ENCODE results near the gene PFN1.

PFN1 gene

DNA sequence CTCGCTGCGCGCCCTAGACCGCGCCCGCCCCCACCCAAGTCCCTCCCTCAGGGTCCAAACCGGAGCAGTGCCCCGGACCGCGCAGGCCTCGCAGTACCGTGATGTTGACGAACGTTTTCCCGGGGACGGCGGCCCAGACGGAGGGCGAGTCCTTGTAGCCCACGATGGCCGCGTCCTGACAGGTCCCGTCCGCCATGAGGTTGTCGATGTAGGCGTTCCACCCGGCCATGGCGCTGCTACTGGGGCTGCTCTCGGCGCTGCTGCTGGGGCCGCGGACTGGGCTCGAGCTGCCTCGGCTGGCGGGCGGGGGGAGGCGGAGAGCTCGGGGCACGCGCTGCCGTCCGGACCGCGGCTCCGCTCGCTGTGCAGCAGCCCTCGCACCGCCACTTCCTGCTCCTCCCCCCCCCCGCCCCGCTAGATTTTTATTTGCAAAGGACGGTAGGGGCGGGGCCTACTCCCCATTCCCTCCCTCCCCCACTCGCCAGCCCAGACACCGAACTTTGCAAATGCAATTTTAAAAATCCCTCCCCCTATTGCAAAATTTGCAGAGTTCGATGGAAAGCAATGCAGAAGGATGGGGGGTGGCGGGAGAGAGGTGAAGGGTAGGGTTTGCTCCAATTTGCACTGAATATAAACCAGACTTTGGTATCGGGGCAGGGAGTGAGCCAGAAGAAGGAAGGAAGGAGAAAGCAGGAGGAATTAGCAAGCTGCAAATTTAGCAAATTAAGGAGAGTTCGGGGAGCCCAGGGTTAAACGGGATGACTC, at the start of gene PFN1:
Gene PFN1 (minus strand): TSS at position 365 of the 765 bp plus-strand sequence. CDS start 136 bp downstream, at position 229.
- peak; percentile 86 to 92 (median 87) for DNase-seq (ENCODE audit: low read depth in 3 of 3)

DNA sequence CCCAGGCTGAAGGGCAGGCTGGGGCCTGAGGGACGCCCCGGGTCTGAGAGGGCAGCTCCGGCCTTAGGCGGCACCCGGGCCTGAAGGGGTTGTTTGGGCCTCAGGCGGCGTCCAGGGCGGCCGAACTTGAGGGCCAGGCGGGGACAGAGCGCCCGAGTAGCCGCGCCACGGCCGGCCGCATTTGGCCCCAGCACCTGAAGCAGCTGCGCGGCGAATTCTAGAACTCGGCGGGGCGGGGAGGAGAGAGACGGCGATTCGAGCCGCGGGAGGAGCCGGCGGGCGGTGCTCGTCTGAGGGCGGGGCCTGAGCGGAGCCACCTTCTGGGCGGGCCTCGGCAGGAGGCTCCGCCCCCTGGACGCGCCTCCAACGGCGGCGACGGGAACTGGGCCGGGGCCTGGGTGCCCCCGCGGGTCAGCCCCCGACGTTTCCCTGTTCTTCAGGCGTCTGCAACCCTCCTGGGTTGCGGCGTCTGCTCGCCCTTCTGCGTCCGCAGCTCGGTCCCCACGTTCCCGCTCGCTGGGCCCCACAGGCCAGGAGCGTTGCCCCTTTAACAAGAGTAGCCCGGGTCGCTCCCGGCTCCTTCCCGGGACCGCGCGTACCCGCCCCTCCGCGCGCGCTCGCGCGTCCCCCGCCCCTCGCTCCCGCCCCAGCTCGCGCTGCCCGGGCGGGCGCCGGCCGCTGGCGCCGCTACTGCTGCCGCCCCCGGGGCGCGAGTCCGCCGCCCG, 49.1 kb upstream of the PFN1 start, which contains the start of the genes INCA1 and KIF1C:
Gene INCA1 (minus strand): TSS at position 221 of the 725 bp plus-strand sequence. CDS start 3,085 bp downstream, outside the sequence.
Gene KIF1C (plus strand): TSS at position 649 of the 725 bp plus-strand sequence. CDS start 2,297 bp downstream, outside the sequence.
- peak; percentile 72 to 87 (median 78) for DNase-seq (ENCODE audit: low read depth in 3 of 3)

DNA sequence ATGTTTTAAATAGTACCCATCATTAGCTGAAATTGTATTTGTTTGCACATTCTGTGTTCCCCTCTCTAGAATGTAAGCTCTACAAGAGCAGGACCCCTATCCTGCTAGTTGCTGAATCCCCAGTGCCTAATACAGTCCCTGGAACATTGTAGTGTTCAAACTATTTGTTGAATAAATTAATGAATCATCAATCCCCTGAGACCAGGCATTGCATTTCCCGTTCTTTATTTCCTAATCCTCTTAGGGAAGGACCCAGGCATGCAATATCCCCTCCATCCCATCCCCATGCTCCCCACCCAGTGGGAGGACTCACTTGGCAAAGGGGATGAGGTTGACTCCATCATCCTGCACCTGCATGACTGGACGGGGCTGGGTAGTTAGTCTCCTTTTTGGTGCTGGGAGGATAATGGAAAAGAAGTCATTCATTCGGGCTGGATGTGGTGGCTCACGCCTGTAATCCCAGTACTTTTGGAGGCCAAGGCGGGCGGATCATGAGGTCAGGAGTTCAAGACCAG, 45.8 kb upstream of the PFN1 start:
- no peak for DNase-seq (ENCODE audit: low read depth in 3 of 3)

DNA sequence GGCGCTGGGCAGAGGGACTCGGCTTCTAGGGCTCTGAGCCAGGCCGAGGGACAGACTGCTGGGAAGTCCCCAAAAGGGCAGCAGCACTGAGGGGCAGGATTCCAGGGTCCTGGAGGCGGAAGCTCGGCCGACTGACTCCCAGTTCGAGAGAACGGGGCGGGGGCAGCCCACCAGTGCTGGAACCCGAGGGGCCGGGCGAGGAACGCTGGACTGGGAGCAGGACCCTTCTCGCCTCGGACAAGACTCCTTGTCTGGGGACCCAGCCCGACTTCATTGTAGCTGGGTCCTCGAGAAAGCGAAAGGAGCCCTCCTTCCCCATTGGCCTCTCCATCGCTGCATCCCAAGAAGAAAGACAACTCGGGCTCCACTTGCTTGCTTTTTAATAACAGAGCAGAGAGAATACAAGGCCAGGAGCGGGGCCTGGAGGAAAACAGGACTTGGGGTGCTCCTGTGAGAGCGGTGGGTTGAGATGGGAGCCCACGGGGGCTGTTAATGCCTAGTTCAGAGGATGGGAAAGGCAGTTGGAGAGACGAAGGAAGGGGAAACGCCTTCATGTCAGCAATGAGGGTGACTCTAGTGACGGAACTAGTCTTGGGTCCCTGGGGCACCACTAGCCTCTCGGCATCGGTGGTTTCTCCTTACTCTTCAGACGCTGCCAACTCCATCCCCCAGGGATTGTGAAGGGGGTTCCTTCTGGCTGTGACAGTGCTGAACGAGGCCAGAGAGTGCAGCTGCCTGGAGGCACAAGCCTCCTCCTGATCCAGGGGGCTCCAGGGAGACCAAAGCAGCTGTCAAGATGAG, 39.6 kb upstream of the PFN1 start:
- no peak for DNase-seq (ENCODE audit: low read depth in 3 of 3)

DNA sequence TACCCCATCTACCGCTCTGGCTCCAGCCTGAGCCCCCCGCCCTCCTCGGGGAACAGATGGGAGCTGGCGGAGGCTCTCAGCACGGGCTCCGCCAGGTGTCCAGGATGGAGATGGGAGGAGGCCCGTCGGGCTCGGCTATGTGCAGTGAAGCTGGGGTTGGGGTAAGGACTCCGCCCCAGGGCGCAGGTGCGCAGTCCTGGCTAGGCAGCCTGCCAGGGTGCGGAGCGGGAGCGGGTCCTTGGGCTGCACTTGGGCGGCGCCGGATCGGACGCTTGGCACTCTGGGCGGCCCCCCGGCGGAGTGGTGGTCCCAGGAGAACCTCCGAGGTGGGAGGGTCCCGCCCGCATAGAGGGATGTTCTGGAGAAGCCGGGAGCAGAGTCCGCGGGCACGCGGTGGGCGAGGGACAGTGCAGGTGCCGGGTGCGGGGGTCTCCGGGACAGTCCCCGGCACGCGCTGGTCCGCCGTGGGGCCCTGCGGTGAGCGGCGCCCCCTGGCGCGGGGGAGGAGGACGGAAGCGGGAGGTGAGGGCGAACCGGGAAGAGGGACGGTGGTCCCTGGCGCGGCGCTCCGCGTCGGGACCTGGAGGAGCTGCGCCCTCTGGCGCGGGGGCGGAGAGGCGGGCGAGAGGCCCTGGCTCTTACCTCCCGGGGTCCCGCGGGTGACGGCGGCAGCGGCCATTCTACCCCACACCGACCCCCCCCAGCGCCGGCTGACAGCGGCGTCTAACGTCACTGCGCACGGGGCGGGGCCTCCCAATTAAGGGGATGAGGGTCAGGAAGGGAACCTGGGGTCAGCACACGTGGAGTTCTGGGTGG, 38.8 kb upstream of the PFN1 start, which contains the start of gene CAMTA2:
Gene CAMTA2 (minus strand): TSS at position 725 of the 816 bp plus-strand sequence. CDS start 1,453 bp downstream, outside the sequence.
- peak; percentile 74 to 89 (median 84) for DNase-seq (ENCODE audit: low read depth in 3 of 3)

DNA sequence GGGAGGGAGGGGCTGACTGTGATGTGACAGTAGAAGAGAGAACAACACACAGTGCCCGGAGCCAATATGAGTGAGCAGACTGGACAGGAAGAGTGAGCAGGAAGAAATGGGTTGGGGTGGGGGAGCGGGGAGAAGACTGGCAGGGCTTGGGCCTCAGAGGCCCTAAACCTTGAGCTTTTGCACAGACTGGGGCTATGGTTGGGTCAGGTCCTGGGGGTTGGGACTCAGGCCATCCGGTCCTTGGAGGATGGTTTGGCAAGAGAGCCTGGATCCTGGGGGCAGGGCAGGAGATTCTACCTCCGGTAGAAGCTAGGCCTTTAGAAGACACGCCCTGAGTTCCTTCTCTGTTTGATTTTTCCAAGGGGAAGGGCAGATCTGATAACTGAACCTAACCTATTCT, 38.1 kb upstream of the PFN1 start:
- no peak for DNase-seq (ENCODE audit: low read depth in 3 of 3)

DNA sequence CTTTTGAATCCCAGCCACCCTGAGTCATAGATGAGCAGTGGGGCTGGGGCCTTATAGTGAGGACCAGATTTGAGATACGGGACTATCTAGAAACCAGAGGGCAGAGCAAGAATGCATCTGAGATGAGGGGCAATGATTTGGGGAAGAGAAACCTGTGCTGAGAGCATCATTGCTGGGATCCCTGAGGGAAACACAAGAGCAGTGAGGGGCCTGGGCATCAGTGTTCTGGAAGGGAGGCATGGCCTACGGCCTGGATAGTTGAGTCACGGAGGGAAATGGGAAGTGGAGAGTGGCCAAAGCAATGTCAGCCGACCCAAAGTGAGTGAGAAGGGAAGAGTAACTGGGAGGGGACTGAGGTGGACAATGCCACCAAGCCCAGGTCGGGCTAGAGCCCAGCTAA, 34.0 kb upstream of the PFN1 start:
- no peak for DNase-seq (ENCODE audit: low read depth in 3 of 3)

DNA sequence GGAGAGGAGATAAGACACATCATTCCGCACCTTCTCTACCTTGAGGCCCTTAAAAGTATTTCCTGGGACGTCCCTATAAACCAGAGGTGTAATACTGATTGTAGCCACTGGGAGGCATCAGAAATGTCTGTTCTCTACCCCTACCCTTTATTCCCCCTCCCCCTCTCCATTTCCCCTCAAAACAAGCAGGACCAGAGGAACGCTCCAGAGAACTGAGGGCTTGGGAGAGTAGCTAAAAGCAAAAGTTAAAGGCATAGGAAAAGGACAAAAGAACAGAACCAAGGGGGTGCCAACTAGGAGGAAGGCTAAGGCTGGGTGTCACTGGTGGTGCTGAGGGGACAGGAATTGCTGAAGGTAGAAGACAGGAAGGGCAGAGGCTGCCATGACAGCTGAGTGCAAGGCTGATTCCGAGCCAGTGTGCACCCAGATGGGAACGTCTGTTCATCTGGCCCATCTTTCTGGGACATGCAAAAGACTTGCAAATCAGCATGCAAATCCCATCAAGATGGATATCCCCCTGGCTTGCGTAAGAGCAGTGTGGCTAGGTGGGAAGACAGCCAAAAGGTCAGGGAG, 32.4 kb upstream of the PFN1 start:
- DNase-seq (ENCODE audit: low read depth in 3 of 3): peak in 1 of 3 experiments; percentile 54

DNA sequence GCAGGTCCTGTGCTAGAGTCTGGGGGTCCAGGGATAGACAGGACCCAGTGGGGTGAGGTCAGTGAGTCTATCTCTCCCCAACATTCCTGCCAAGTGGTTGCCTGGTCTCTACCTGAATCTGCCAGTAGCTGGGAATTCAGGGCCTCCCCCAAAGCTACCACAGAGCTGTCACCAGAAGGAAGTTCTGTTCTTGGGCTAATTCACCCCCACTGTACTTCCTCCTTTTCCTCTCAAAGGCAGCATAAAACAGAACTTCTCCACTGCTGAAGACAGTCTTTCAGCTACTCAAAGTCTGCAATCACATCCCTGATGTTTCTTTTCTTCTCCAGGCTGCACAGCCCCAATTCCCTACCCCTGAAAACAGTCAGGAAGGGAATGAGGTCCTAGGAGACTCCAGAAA, 30.4 kb upstream of the PFN1 start:
- DNase-seq (ENCODE audit: low read depth in 3 of 3): no peak

DNA sequence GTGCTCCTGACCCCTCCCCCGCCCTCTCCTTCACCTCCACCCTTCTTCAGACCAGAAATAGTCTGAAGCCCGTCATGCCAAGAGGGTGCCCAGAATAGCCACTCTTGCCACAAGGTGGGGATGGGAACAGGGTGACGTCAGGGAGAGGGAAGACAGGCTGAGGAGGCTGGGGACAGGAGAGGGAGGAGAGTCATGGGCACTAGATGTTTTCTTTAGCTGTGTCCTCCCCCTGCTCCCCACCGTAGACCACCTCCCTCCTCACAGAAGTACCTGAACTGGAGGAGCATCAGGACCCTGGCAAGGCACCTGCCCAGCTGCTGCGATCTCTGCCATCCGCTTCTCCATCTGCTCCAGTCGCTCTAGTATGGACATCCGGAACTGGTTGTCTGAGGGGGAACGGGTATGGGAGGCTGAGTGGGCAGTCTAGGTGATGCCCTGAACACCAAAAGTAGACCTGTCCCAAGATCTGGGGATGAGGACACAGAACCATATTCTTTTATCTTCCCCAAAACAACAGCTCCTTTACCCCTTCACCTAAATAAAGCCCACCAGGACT, 25.9 kb upstream of the PFN1 start:
- DNase-seq (ENCODE audit: low read depth in 3 of 3): no peak

DNA sequence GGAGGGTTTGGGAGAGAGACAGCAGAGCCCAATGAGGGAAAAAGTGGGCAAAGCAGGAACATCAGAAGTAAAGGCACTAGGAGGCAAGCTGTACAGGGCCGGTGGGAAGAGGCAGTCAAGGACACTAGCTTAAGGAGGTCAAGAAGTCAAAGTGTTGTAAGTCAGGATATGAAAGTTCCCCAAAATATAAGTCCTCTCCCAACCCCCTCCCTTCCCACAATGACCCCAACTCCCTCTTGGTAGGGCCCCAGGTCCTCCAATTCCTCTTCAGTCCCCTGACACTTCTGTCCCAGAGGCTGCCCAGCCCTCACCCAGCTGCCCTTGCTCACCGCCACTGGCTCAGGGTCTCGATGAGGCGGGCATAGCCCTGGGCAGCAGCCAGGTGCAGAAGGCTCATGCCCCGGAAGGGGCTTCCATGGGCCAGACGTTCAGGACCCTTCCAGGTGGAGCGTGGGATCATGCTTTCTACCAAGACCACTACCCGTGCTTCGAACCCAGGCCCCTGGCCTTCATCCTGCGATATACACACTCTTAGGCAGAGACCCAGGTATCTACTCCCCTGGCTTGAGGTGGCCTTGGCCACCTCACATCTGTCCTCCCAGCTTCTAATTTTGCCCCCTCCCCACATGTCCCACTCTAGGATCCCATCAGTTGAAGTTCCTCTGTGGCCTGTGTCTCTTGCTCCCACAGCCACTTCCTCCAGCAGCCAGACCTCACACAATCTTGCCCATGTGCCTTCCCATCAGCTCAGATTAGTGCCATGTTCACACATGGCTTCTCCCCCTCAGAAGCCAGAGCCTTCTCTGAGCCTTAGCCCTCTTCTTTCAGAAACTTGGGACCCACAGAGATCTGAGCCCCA, 25.2 kb upstream of the PFN1 start:
- no peak for DNase-seq (ENCODE audit: low read depth in 3 of 3)

DNA sequence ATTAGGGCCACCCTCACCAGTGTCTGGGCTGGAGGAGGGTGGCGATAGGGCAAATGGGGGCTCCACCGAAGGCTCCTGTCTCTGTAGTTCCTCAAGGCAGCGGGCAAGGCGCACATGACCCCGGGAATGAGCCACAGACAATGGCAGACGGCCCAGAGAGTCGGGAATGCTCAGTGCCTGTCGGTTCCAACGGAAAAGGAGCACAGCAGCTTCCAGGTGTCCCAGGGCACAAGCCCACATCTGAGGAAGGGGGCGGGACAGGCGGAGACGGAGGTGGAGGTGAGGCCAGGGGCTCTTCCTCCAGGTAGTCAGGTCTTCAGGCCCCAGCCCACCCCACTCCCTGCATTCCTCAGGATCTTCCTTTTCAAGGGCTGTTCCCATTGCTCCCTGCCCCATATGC, 24.4 kb upstream of the PFN1 start:
- no peak for DNase-seq (ENCODE audit: low read depth in 3 of 3)

DNA sequence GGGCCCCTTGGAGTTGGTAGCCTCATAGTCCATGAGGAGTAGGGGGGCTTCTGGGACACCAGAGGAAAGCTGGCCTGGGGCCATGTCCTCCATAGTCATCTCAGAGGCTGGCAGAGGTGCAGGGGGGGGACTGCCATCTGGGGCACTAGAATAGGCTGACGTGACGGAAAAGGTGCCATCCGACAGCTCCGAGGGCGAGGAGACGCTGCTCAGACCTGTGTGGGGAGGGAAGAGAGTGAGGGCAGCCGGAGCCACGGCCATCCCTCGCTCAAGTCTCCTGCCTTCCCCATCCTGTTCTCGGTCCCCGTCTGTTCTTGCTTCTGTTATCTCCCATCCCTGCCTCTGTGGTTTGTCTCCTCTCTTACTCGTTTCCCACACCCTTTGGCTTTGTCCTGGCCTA, 24.0 kb upstream of the PFN1 start:
- no peak for DNase-seq (ENCODE audit: low read depth in 3 of 3)

DNA sequence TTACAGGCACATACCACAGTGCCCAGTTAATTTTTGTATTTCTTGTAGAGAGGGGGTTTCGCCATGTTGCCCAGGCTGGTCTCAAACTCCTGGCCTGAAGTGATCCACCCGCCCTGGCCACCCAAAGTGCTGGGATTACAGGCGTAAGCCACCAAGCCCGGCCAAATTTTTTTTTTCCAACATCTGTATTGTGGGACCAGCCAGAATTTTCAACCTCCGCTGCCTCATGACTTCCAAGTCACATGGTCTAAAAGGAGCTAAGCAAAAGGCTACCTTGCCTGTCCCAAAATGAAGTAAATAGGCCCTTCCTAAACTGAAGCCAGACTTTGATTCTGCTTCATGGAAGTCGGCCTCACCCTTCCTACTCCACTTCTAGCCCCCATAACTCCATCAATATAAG, 23.5 kb upstream of the PFN1 start:
- DNase-seq (ENCODE audit: low read depth in 3 of 3): no peak

DNA sequence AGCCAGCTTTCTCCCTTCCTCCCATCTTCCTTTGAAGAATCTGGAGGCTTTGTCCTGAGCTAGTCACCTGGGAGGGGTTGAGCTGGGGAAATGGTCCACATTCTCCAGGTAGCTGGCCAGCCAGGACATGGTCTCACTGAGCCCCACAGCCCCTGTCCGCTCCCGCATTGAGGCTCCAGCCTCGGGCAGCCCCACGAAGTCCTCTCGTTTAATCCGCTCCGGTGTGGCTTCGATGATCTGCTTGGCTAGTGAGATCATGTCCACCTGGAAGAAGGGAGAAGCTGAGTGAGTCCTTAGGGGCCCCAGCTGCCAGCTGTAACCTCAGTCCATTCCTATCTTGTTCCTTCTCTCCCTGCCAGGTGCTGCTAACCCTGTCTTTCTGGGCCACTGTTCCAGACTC, 21.9 kb upstream of the PFN1 start:
- no peak for DNase-seq (ENCODE audit: low read depth in 3 of 3)

DNA sequence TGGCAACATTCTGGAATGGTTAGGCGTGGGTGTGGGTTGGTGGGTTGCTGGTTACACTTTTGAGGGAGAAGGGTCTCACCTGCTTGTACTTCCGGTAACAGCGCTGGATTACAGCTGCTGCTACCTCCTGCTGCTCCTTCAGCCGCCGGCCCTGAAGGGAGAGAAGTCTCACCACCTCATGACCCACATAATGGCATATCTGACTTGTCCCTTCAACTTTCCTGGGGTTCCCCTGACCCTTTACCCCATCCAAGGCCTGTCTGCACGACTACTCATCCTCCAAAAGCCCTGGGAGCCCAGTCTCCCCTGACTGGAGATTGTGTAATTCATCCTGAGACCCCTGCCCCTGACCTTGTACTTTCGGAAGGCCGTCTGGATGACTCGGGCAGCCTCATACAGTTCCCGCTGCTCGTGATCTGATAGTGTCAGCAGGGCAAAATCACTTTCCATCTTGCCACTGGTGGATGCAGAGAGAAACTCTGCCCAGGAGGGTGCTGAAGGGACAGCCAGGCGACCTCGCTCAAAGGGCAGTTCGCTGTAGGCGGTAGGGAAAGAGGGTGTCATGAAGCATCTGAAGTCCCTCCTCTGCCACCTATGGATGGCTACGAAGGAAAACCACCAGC, 21.3 kb upstream of the PFN1 start:
- peak in 1 of 3 experiments; percentile 40 for DNase-seq (ENCODE audit: low read depth in 3 of 3)

DNA sequence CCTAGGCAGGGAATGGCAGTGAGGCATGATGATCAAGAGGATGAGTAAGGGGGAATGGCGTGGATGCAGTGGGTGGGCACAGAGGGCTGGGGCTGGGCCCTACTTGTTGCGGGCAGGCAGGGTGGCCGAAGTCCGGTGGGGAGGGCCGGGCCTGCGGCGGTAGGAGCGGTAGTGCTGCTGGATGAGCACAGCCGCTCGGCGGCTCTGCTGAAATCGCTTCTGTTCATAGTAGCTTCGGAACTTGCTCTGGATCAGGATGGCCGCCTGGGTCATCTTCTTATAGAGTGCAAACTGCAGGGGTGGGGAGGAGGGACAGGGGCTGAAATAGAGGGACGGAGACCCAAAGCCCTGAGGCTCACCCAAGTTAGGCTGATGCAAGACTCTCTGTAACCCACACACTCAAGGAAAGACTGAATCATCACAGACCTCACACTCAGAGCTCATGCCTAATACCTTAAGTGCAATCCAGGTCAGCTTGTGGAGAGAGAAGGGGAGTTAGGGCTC, 20.8 kb upstream of the PFN1 start:
- DNase-seq (ENCODE audit: low read depth in 3 of 3): peak in 1 of 3 experiments; percentile 42

DNA sequence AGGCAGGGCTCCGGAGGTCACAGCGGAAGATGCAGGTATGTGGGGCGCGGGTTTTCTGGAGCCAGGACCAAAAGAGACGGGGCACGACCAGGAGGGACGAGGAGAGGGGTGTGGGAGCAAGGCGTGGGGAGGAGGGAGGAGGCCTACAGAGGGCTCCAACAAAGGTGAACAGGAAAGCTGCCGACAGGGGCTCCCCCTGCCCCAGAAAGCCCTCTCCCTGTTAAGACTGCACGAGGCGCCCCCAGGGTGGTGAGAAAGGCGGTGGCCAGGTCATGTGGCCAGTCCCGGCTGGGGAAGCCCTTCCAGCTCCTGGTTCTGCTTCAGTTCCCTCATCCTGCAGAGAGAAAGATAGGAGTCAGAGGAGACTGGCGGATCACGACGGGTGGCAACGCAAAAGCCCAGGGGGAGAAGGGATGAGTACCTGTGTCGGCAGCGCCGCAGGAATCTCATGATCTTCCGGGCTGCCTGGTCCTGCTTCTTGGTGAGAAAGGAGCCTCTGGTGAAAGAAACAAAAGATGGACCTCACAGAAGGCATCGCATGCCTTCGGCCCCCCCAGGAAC, 20.2 kb upstream of the PFN1 start:
- DNase-seq (ENCODE audit: low read depth in 3 of 3): peak in 1 of 3 experiments; percentile 35
